H9 (cell line): ENCODE results near the gene MASP2. TPM values are rescaled to one million over a fixed set of nuclear protein-coding genes. Genes with fewer than 3 reads are reported as not detected.
A peak's percentile ranks its signal among the peaks of the same experiment; 100 is the strongest.

ENCODE experiments used
- DNase-seq: peaks from one replicate; pipeline ENCODE4 v3.0.0-alpha.2; 2017
- H2AFZ ChIP-seq: one replicate; pipeline ENCODE4 v1.6.1; 2013; ENCODE audit warnings: mild to moderate bottlenecking, low read length, control low read depth, moderate library complexity
- H2AK5ac ChIP-seq: 2 replicates; pipeline ENCODE4 v1.6.1; 2013; ENCODE audit warnings: low read length, control low read depth, mixed read lengths; ENCODE audit not compliant: insufficient read length
- H2BK120ac ChIP-seq: one replicate; pipeline ENCODE4 v1.6.1; 2013; ENCODE audit warnings: low read depth, mild to moderate bottlenecking, low read length, control low read depth, inconsistent platforms; ENCODE audit not compliant: poor library complexity, severe bottlenecking
- H2BK12ac ChIP-seq: 2 replicates; pipeline ENCODE4 v1.6.1; 2013; ENCODE audit warnings: low read length, control low read depth, mixed read lengths, low read depth; ENCODE audit not compliant: insufficient read length
- H2BK15ac ChIP-seq: 2 replicates; pipeline ENCODE4 v1.6.1; 2013; ENCODE audit warnings: low read depth, low read length, control low read depth
- H2BK20ac ChIP-seq: one replicate; pipeline ENCODE4 v1.6.1; 2013; ENCODE audit warnings: low read depth, mild to moderate bottlenecking, low read length, control low read depth, inconsistent platforms; ENCODE audit not compliant: poor library complexity, severe bottlenecking
- H2BK5ac ChIP-seq: 2 replicates; pipeline ENCODE4 v1.6.1; 2013; ENCODE audit warnings: low read length, control low read depth, mixed read lengths; ENCODE audit not compliant: insufficient read length
- H3K14ac ChIP-seq: 2 replicates; pipeline ENCODE4 v1.6.1; 2013; ENCODE audit warnings: low read length, control low read depth; ENCODE audit not compliant: insufficient read depth
- H3K18ac ChIP-seq: 2 replicates; pipeline ENCODE4 v1.6.1; 2013; ENCODE audit warnings: low read depth, mild to moderate bottlenecking, mixed read lengths, low read length, control low read depth; ENCODE audit not compliant: insufficient read length
- H3K23ac ChIP-seq: 2 replicates; pipeline ENCODE4 v1.6.1; 2013; ENCODE audit warnings: low read length, control low read depth, mixed read lengths, low read depth; ENCODE audit not compliant: insufficient read length
- H3K23me2 ChIP-seq: 2 replicates; pipeline ENCODE4 v1.6.1; 2013; ENCODE audit warnings: low read depth, mild to moderate bottlenecking, mixed read lengths, low read length, control low read depth; ENCODE audit not compliant: insufficient read length, poor library complexity, severe bottlenecking
- H3K27ac ChIP-seq: 2 replicates; pipeline ENCODE4 v1.5.1; 2013; ENCODE audit warnings: low read length, control low read depth, mixed read lengths, low read depth; ENCODE audit not compliant: insufficient read length
- H3K27me3 ChIP-seq: 2 replicates; pipeline ENCODE4 v1.6.1; 2013; ENCODE audit warnings: low read length, control low read depth, inconsistent platforms; ENCODE audit not compliant: insufficient read depth
- H3K4ac ChIP-seq: 2 replicates; pipeline ENCODE4 v1.6.1; 2013; ENCODE audit warnings: low read depth, mild to moderate bottlenecking, control low read depth, inconsistent platforms, low read length, moderate library complexity
- H3K4me1 ChIP-seq: 2 replicates; pipeline ENCODE4 v1.6.1; 2013; ENCODE audit warnings: low read length, control low read depth, inconsistent platforms; ENCODE audit not compliant: insufficient read depth
- H3K4me2 ChIP-seq: 2 replicates; pipeline ENCODE4 v1.6.1; 2013; ENCODE audit warnings: low read length, control low read depth, mixed read lengths; ENCODE audit not compliant: insufficient read length, insufficient read depth
- H3K56ac ChIP-seq: 2 replicates; pipeline ENCODE4 v1.6.1; 2013; ENCODE audit warnings: low read depth, mild to moderate bottlenecking, mixed read lengths, low read length, control low read depth; ENCODE audit not compliant: insufficient read length
- H3K79me1 ChIP-seq: 2 replicates; pipeline ENCODE4 v1.6.1; 2013; ENCODE audit warnings: low read depth, mild to moderate bottlenecking, moderate library complexity, low read length, control low read depth, inconsistent platforms; ENCODE audit not compliant: insufficient read depth, poor library complexity, severe bottlenecking
- H3K79me2 ChIP-seq: 2 replicates; pipeline ENCODE4 v1.6.1; 2013; ENCODE audit warnings: low read length, control low read depth, inconsistent platforms; ENCODE audit not compliant: insufficient read depth
- H3K9ac ChIP-seq: 2 replicates; pipeline ENCODE4 v1.6.1; 2013; ENCODE audit warnings: low read length, control low read depth, mixed read lengths; ENCODE audit not compliant: insufficient read length; ENCODE audit errors: extremely low read depth
- H3K9me3 ChIP-seq: one replicate; pipeline ENCODE4 v1.6.1; 2013; ENCODE audit warnings: low read depth, low read length, inconsistent platforms; ENCODE audit not compliant: control insufficient read depth
- H3T11ph ChIP-seq: one replicate; pipeline ENCODE4 v1.6.1; 2013; ENCODE audit warnings: mild to moderate bottlenecking, low read length, control low read depth, inconsistent platforms
- H4K20me1 ChIP-seq: one replicate; pipeline ENCODE4 v1.6.1; 2013; ENCODE audit not compliant: control insufficient read depth, insufficient read length, insufficient read depth
- H4K5ac ChIP-seq: 2 replicates; pipeline ENCODE4 v1.6.1; 2013; ENCODE audit warnings: low read depth, mild to moderate bottlenecking, mixed read lengths, low read length, control low read depth; ENCODE audit not compliant: insufficient read length
- H4K8ac ChIP-seq: replicated peaks from 2 replicates; pipeline ENCODE4 v1.6.1; 2013; ENCODE audit warnings: low read length, control low read depth, mixed read lengths, low read depth; ENCODE audit not compliant: insufficient read length
- H4K91ac ChIP-seq: 2 replicates; pipeline ENCODE4 v1.6.1; 2013; ENCODE audit warnings: low read depth, mild to moderate bottlenecking, moderate library complexity, mixed read lengths, low read length, control low read depth; ENCODE audit not compliant: insufficient read length
- H3K27ac Mint-ChIP-seq, 3 experiments: 2 replicates in 2 of 3; 3 replicates in 1 of 3; pipeline ENCODE4 v1.8.0; 2020 to 2021; ENCODE audit warnings: mixed read lengths in 3 of 3, mild to moderate bottlenecking in 1 of 3, moderate library complexity in 1 of 3
- H3K27me3 Mint-ChIP-seq: 2 replicates; pipeline ENCODE4 v1.8.0; 2021; ENCODE audit warnings: low read depth, mild to moderate bottlenecking, moderate library complexity, mixed read lengths
- H3K36me3 Mint-ChIP-seq, 3 experiments: 2 replicates in 2 of 3; 3 replicates in 1 of 3; pipeline ENCODE4 v1.8.0; 2020 to 2021; ENCODE audit warnings: low read depth in 3 of 3, mixed read lengths in 3 of 3; ENCODE audit not compliant: insufficient read depth in 1 of 3
- H3K4me1 Mint-ChIP-seq, 2 experiments: 2 replicates each; pipeline ENCODE4 v1.8.0; 2020; ENCODE audit warnings: mixed read lengths in 2 of 2
- H3K4me3 Mint-ChIP-seq, 2 experiments: 2 replicates in 1 of 2; 3 replicates in 1 of 2; pipeline ENCODE4 v1.8.0; 2020 to 2021; ENCODE audit warnings: mild to moderate bottlenecking in 2 of 2, mixed read lengths in 2 of 2, moderate library complexity in 1 of 2
- H3K9me3 Mint-ChIP-seq, 2 experiments: 2 replicates in 1 of 2; 3 replicates in 1 of 2; pipeline ENCODE4 v1.8.0; 2020; ENCODE audit warnings: mild to moderate bottlenecking in 2 of 2, mixed read lengths in 2 of 2, moderate library complexity in 1 of 2
- WGBS: extraction: QIAGEN DNeasy Blood & Tissue Kit; methylation state at CpG from one replicate; pipeline ENCODE4 v1.1.7; 2013; ENCODE audit warnings: missing lambda C conversion rate, low lambda C conversion rate, mixed read lengths; ENCODE audit not compliant: insufficient read length; ENCODE audit errors: extremely low coverage; 5-methylcytosine and 5-hydroxymethylcytosine counted together
- total RNA-seq: library from RNA; stranded (reverse); gene quantifications from 2 replicates; pipeline ENCODE4 v1.2.1, GENCODE V29; 2021
- TF ChIP-seq, protein P1 (sequence below): fragments of 200-600 bp; sonication (generic); conservative IDR thresholded peaks from 3 replicates; pipeline ENCODE4 v1.8.0; 2021; ENCODE audit warnings: antibody characterized with exemption, mild to moderate bottlenecking

The MASP2 gene
- total RNA-seq, 1 experiment from 2014 or later: 0.46 TPM

DNA sequence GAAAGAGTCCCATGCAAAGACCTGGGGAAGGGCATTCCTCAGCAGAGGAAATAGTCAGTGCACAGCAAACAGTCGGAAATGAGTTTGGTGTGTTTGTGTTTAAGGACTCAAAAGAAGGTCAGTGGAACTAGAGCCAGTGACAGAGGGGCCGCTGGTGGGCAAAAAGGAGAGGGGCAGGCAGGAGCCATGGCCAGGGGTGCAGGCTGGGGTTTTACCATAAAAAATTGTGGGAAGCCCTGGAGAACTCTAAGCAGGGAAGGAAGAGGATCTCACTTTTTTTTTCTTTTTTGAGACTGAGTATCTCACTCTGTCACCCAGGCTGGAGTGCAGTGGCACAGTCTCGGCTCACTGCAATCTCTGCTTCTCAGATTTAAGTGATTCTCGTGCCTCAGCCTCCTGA, 68.3 kb downstream of the MASP2 start:
- H3K9ac ChIP-seq: no peak overlapping the region
- no peak overlapping the region for H2BK12ac ChIP-seq
- Mint-ChIP-seq H3K4me1 (peaks cover 39 to 47% of the 10 kb centered on the region in 2 experiments), H3K27me3 (peaks cover 7% of the 10 kb centered on the region), H3K9me3 (peaks cover 0 to 6% of the 10 kb centered on the region in 2 experiments; a peak in 1 of 5 replicates), H3K36me3 (no peaks in the 10 kb centered on the region; a peak in 1 of 7 replicates), H3K27ac (peak overlapping the region in 2 of 3 experiments; percentile 41 to 96; a peak in 3 of 7 replicates), H3K4me3 (no peak overlapping the region)
- H3K18ac ChIP-seq: no peak overlapping the region
- no peak overlapping the region for H3K4ac ChIP-seq
- H2BK15ac ChIP-seq: no peak overlapping the region
- no CpG with 5 or more reads among the region's 4 CpGs for WGBS
- TF ChIP-seq, protein P1, sequence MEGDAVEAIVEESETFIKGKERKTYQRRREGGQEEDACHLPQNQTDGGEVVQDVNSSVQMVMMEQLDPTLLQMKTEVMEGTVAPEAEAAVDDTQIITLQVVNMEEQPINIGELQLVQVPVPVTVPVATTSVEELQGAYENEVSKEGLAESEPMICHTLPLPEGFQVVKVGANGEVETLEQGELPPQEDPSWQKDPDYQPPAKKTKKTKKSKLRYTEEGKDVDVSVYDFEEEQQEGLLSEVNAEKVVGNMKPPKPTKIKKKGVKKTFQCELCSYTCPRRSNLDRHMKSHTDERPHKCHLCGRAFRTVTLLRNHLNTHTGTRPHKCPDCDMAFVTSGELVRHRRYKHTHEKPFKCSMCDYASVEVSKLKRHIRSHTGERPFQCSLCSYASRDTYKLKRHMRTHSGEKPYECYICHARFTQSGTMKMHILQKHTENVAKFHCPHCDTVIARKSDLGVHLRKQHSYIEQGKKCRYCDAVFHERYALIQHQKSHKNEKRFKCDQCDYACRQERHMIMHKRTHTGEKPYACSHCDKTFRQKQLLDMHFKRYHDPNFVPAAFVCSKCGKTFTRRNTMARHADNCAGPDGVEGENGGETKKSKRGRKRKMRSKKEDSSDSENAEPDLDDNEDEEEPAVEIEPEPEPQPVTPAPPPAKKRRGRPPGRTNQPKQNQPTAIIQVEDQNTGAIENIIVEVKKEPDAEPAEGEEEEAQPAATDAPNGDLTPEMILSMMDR: no peak
- H2AFZ ChIP-seq: no peak overlapping the region
- H3K79me1 ChIP-seq: no peaks in the 10 kb centered on the region
- no peaks in the 10 kb centered on the region for H4K20me1 ChIP-seq
- H4K91ac ChIP-seq: no peak overlapping the region
- no peaks in the 10 kb centered on the region for H3K79me2 ChIP-seq
- no peak overlapping the region for H3K56ac ChIP-seq
- H3K23me2 ChIP-seq: no peaks in the 10 kb centered on the region
- DNase-seq: no peak
- H3K4me2 ChIP-seq: no peak overlapping the region
- no peak overlapping the region for H3K14ac ChIP-seq
- no peaks in the 10 kb centered on the region for H3K27me3 ChIP-seq
- no peak overlapping the region for H4K8ac ChIP-seq
- H4K5ac ChIP-seq: no peak overlapping the region
- no peak overlapping the region for H3T11ph ChIP-seq
- H3K27ac ChIP-seq: no peak overlapping the region
- H2BK20ac ChIP-seq: no peak overlapping the region
- H2AK5ac ChIP-seq: no peak overlapping the region
- H3K4me1 ChIP-seq: peaks cover 2% of the 10 kb centered on the region; the same call in 1 of the 2 replicates
- no peak overlapping the region for H2BK120ac ChIP-seq
- H3K23ac ChIP-seq: no peak overlapping the region
- H3K9me3 ChIP-seq: no peaks in the 10 kb centered on the region
- no peak overlapping the region for H2BK5ac ChIP-seq

Other genes with a start within 250 kb of the MASP2 start
- 207 and 209 TPM in 2 replicates for gene TARDBP, start 34.6 kb downstream of the MASP2 start, total RNA-seq
- 196 and 212 TPM in 2 replicates for gene SRM, start 12.8 kb upstream of the MASP2 start, total RNA-seq
- 83.4 and 89.0 TPM in 2 replicates for gene EXOSC10, start 52.6 kb upstream of the MASP2 start, total RNA-seq
- gene ANGPTL7, start 142.1 kb upstream of the MASP2 start, total RNA-seq: not detected in 2 replicates
- gene MTOR, start 215.3 kb upstream of the MASP2 start, total RNA-seq: 62.9 and 67.5 TPM in 2 replicates
- gene UBIAD1, start 226.0 kb upstream of the MASP2 start, total RNA-seq: 30.2 and 31.8 TPM in 2 replicates